Activated naive CD8-positive, alpha-beta T cell treated with anti-CD3 and anti-CD28 coated beads, Interleukin-2, amount 10 ng/mL, durations not matched to agents 7 days and 5 days (primary cell): ENCODE measurements around the gene ACAP2. TPM values are rescaled to one million over a fixed set of nuclear protein-coding genes. Genes with fewer than 3 reads are reported as not detected.
"Not testable (repeated sequence)": the region's sequence is repeated elsewhere in the genome, so short reads cannot be mapped to it uniquely, and the experiment has no call there.

Experiments used
- ATAC-seq: fragments of 150-1000 bp; cut with Tn5 transposase; one replicate; pipeline ENCODE4 v1.10.0; 2021; ENCODE audit warnings: low read depth, moderate library complexity
- POLR2A ChIA-PET: fragments of 350-600 bp; sonication (Branson Sonifier 250); formaldehyde crosslinking; loops from one replicate; lab custom pipeline; 2021; ENCODE audit warnings: antibody characterized with exemption; lab: Charles Lee
- DNase-seq: peaks from one replicate; pipeline ENCODE4 v3.0.0; 2021
- H3K27ac Mint-ChIP-seq: one replicate; pipeline ENCODE4 v1.8.0; 2022; ENCODE audit warnings: mild to moderate bottlenecking, mixed read lengths
- H3K27me3 Mint-ChIP-seq: one replicate; pipeline ENCODE4 v1.8.0; 2022; ENCODE audit warnings: mild to moderate bottlenecking, moderate library complexity, mixed read lengths
- H3K36me3 Mint-ChIP-seq: one replicate; pipeline ENCODE4 v1.8.0; 2021; ENCODE audit warnings: mild to moderate bottlenecking, mixed read lengths
- H3K4me1 Mint-ChIP-seq: one replicate; pipeline ENCODE4 v1.8.0; 2021; ENCODE audit warnings: mixed read lengths
- H3K4me3 Mint-ChIP-seq: one replicate; pipeline ENCODE4 v1.8.0; 2022; ENCODE audit warnings: mild to moderate bottlenecking, moderate library complexity, mixed read lengths
- H3K9me3 Mint-ChIP-seq: one replicate; pipeline ENCODE4 v1.8.0; 2021; ENCODE audit warnings: mixed read lengths
- total RNA-seq, 2 experiments: library from RNA; stranded (reverse); gene quantifications; one replicate each; pipeline ENCODE4 v1.2.3, GENCODE V29; 2021

Gene ACAP2
- total RNA-seq, 2 experiments from 2014 or later: 68.3 to 73.4 TPM

DNA sequence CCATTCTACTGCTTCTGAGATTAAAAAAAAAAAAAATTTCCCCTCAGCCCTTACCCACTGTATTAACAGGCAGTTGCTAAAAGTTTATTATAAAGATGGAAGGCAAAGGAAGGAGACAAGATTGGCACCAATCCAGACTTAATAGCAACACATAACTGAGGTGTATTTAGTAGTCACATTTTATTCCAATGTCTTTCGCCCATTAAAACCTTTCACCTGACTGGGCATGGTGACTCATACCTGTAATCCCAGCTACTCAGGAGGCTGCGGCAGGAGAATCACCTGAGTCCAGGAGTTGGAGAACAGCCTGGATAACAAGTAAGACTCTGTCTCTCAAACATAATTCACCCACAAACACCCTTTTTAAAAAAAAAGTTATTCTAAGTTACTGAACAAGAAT lies 4.4 kb downstream of the ACAP2 start:
- no peaks in the 10 kb centered on the region for H3K27me3 Mint-ChIP-seq
- no peak overlapping the region for H3K4me3 Mint-ChIP-seq
- H3K9me3 Mint-ChIP-seq: peaks cover 3% of the 10 kb centered on the region
- POLR2A ChIA-PET: interaction anchor here (1.0 kb wide), 1 partner anchor 22 kb away, joined by 3 read pairs; no protein-coding TSS in a partner anchor
- ATAC-seq (no peak), DNase-seq (no peak)
- H3K36me3 Mint-ChIP-seq: peaks cover 16% of the 10 kb centered on the region
- H3K27ac Mint-ChIP-seq: no peak overlapping the region
- peaks cover 15% of the 10 kb centered on the region for H3K4me1 Mint-ChIP-seq

DNA sequence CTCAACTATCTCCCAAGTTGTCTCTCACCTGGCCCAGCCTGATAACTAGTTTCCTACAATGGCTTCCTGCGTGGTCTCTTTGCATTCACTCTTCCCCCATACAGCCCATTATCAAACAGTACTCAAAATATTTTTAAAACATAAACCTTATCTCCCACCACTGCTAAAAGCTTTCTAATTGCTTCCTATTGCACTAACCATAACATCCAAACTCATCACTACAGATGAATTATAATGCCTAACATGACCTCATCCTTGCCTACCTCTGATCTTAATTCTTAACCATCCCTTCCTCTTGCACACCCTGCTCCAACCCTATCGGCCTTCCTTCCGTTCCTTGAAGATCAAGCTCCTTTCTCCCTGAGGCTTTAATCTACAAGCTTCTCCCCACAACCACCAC lies 17.0 kb downstream of the ACAP2 start:
- POLR2A ChIA-PET: no interaction called here
- ATAC-seq (no peak), DNase-seq (no peak)
- Mint-ChIP-seq H3K27ac (no peak overlapping the region), H3K9me3 (no peaks in the 10 kb centered on the region), H3K4me3 (no peak overlapping the region), H3K36me3 (peaks cover 15% of the 10 kb centered on the region), H3K27me3 (no peaks in the 10 kb centered on the region), H3K4me1 (peaks cover 12% of the 10 kb centered on the region)

DNA sequence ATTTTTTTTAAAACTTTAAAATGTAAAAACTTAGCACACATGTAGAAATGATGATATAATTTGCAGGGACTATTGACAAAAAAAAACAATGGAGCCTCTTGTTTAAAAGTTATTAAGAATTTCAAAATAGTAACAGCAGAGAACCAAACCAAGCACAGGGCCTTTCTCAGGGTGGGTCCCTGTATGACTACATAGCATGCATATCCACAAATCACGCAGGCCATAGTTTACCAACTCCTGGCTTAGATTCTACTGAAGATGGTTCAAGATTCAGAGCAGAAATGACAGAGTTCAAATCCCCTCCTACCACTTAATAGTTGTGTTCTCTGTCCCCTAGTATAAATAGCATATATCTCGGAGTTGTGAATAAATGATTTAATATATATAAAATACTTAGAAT lies 19.0 kb downstream of the ACAP2 start:
- no peak for ATAC-seq
- DNase-seq: no peak
- POLR2A ChIA-PET: no interaction called here
- H3K27ac Mint-ChIP-seq: no peak overlapping the region
- no peaks in the 10 kb centered on the region for H3K27me3 Mint-ChIP-seq
- no peaks in the 10 kb centered on the region for H3K9me3 Mint-ChIP-seq
- peaks cover 8% of the 10 kb centered on the region for H3K4me1 Mint-ChIP-seq
- H3K4me3 Mint-ChIP-seq: no peak overlapping the region
- H3K36me3 Mint-ChIP-seq: peaks cover 12% of the 10 kb centered on the region

DNA sequence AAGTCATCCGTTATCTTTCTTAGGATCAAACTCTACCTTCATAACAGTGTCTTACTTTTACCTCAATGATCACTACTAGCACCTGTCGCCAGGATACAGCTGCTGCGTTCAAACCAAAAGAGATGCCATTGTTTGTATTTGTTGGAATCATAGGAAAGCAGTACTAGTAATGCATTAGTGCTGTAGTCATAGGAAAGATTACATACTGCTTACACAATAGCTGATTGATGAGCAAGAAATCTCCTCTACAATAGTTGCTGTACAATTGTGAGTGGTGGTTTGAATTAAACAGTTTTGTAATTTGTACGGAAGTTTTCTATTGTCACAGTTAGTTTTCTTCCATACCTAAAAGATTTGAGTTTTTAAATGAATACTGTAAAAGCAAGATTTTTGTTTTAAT lies 21.4 kb downstream of the ACAP2 start:
- Mint-ChIP-seq H3K4me1 (peaks cover 13% of the 10 kb centered on the region), H3K27me3 (no peaks in the 10 kb centered on the region), H3K27ac (no peak overlapping the region), H3K4me3 (no peak overlapping the region), H3K36me3 (peaks cover 16% of the 10 kb centered on the region), H3K9me3 (no peaks in the 10 kb centered on the region)
- POLR2A ChIA-PET: no interaction called here
- ATAC-seq (no peak), DNase-seq (no peak)

DNA sequence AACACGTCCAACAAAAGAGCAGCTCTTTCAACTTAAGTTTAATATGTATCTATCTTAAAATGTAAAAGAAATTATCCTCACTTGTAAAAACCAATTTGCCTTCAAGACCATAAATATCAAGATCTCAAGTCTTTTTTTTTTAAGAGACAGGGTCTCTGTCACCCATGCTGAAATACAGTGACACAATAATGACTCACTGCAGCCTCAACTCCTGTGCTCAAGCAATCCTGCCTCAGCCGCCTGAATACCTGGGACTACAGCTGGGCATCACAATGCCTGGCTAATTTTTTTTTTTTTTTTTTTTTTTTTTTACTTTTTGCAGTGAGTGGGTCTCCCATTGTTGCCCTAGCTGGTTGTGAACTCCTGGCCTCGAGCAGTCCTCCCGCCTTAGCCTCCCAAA lies 26.0 kb downstream of the ACAP2 start:
- no peak overlapping the region for H3K27ac Mint-ChIP-seq
- POLR2A ChIA-PET: no interaction called here
- H3K4me3 Mint-ChIP-seq: no peak overlapping the region
- DNase-seq (no peak), ATAC-seq (no peak)
- H3K4me1 Mint-ChIP-seq: peaks cover 8% of the 10 kb centered on the region
- H3K9me3 Mint-ChIP-seq: no peaks in the 10 kb centered on the region
- peaks cover 16% of the 10 kb centered on the region for H3K36me3 Mint-ChIP-seq
- H3K27me3 Mint-ChIP-seq: no peaks in the 10 kb centered on the region

DNA sequence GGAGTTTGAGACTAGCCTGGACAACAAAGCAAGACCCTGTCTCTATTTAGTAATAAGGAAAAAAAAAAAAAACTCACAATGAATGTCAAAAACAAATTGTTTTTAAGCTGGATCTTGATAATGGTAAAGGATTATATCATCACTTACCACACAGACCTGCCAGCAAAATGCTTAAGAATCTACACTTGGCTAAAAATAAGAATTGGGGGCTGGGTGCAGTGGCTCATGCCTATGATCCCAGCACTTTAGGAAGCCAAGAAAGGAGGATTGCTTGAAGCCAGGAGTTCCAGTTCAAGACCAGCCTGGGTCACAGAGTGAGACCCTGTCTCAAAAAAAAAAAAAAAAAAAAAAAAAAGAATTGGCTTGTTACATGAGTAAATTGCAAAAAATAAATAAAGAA lies 31.0 kb downstream of the ACAP2 start:
- Mint-ChIP-seq H3K4me3 (no peak overlapping the region), H3K27ac (no peak overlapping the region), H3K4me1 (peaks cover 34% of the 10 kb centered on the region), H3K27me3 (no peaks in the 10 kb centered on the region), H3K36me3 (peaks cover 43% of the 10 kb centered on the region), H3K9me3 (peaks cover 3% of the 10 kb centered on the region)
- POLR2A ChIA-PET: no interaction called here
- ATAC-seq (no peak), DNase-seq (no peak)

DNA sequence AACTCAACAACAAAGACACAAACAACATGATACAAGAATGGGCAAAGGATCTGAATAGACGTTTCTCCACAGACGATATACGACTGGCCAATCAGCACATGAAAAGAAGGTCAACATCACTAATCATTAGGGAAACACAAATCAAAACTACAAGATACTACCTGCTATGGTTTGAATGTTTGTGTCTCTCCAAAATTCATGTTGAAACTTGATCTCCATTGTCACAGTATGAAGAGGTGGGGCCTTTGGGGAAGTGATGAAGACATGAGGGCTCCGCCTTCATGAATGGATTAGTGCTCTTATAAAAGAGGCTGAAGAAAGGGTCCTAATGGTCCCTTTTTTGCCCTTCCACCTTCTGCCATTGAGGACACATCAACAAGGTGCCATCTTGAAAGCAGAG lies 32.3 kb downstream of the ACAP2 start:
- POLR2A ChIA-PET: no interaction called here
- DNase-seq: no peak
- no peak for ATAC-seq
- H3K4me3 Mint-ChIP-seq: no peak overlapping the region
- H3K9me3 Mint-ChIP-seq: peaks cover 3% of the 10 kb centered on the region
- H3K36me3 Mint-ChIP-seq: peaks cover 49% of the 10 kb centered on the region
- H3K27me3 Mint-ChIP-seq: no peaks in the 10 kb centered on the region
- H3K27ac Mint-ChIP-seq: no peak overlapping the region
- H3K4me1 Mint-ChIP-seq: peaks cover 38% of the 10 kb centered on the region

DNA sequence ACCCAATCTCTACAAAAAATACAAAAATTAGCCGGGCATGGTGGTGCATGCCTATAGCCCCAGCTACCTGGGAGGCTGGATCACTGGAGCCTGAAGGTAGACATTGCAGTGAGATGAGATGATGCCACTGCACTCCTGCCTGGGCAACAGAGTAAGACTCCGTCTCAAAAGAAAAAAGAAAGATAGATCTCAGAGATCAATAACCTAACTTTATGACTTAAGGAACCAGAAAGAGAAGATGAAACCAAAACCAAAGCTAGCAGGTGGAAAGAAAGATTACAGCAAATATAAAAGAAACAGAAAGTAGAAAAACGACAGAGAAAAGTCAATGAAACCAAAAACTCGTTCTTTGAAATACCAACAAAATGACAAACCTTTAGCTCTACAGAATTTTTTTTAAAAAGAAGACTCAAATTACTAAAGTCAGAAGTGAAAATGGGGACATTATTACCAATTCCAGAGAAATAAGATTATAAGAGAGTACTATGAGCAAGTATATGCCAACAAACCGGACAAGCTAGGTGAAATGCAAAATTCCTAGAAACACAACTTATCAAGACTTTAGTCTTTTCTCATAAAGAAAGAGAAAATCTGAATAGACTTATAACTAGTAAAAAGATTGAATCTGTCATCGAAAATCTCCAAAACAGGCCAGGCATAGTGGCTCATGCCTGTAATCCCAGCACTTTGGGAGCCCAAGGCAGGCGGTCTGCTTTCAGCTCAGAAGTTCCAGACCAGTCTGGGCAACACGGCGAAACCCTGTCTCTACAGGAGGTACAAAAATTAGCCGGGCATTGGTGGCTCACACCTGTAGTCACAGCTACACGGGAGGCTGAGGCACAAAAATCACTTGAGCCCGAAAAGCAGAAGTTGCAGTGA lies 35.0 kb downstream of the ACAP2 start:
- peak overlapping the region; percentile 84 for H3K27ac Mint-ChIP-seq
- peaks cover 48% of the 10 kb centered on the region for H3K36me3 Mint-ChIP-seq
- peaks cover 3% of the 10 kb centered on the region for H3K9me3 Mint-ChIP-seq
- no peaks in the 10 kb centered on the region for H3K27me3 Mint-ChIP-seq
- peaks cover 35% of the 10 kb centered on the region for H3K4me1 Mint-ChIP-seq
- H3K4me3 Mint-ChIP-seq: peak overlapping the region; percentile 76
- DNase-seq (no peak), ATAC-seq (peak; percentile 53)
- POLR2A ChIA-PET: interaction anchor here (0.9 to 1.7 kb wide), 2 partner anchors 10 to 34 kb away, joined by 3 to 8 read pairs; partner anchors contain the start of gene ACAP2

DNA sequence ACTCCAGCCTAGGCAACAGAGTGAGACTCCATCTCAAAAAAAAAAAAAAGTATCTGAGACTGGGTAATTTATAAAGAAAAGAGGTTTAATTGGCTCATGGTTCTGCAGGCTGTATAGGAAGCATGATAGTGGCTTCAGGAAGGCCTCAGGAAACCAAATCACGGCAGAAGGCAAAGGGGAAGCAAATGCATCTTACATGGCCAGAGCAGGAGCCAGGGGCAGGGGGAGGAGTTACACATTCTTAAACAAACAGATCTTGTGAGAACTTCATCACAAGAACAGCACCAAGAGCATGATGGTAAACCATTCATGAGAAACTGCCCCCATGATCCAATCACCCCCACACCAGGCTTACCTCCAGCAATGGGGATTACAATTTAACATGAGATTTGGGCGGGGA lies 37.2 kb downstream of the ACAP2 start:
- DNase-seq (no peak), ATAC-seq (no peak)
- Mint-ChIP-seq H3K36me3 (peaks cover 43% of the 10 kb centered on the region), H3K27me3 (no peaks in the 10 kb centered on the region), H3K9me3 (peaks cover 3% of the 10 kb centered on the region), H3K4me3 (no peak overlapping the region), H3K27ac (no peak overlapping the region), H3K4me1 (peaks cover 35% of the 10 kb centered on the region)
- POLR2A ChIA-PET: no interaction called here

DNA sequence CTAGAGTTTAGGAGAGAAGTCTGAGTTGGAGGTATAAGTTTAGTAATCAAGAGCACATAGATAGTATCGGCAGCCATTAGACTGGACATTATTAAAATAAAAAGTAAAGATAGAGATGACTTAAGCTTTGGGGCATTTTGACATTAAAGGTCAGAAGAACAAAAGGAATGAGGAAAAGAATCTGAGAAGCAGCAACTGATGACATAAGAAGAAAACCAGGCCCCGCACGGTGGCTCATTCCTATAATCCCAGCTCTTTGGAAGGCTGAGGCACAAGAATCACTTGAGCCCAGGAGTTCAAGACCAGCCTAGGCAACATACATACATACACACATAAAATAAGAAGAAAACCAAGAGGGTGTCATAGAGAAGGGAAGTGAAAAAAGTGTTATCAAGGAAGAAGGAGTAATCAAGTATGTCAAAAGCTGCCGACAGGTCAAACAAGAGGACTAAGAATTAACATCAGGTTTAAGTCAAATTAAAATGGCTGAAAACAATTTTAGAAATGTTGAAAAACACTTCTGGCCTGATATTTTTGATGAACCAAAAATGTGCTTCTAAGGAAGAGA lies 38.9 kb downstream of the ACAP2 start:
- peaks cover 3% of the 10 kb centered on the region for H3K9me3 Mint-ChIP-seq
- DNase-seq (no peak), ATAC-seq (no peak)
- POLR2A ChIA-PET: no interaction called here
- H3K27ac Mint-ChIP-seq: no peak overlapping the region
- H3K4me1 Mint-ChIP-seq: peaks cover 26% of the 10 kb centered on the region
- no peak overlapping the region for H3K4me3 Mint-ChIP-seq
- H3K36me3 Mint-ChIP-seq: peaks cover 31% of the 10 kb centered on the region
- no peaks in the 10 kb centered on the region for H3K27me3 Mint-ChIP-seq

DNA sequence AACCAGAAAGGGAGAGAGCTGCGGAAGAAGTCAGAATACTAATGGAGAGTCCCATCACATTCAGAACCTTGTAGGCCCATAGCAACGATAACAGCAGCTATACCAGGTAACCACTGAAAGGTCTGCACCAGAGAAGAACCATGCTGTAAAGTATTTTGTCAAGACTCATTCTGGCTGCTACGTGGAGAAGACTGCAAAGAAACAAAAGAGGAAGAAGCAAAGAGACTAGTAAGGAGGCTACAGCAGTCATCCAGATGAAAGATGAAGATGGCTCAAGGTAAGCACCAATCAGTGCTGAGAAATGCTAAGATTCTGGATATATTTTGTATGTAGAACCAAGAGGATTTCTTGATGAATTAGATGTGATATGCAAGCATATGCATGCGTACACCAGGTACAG lies 39.6 kb downstream of the ACAP2 start:
- H3K4me3 Mint-ChIP-seq: no peak overlapping the region
- ATAC-seq (no peak), DNase-seq (no peak)
- H3K27me3 Mint-ChIP-seq: no peaks in the 10 kb centered on the region
- H3K27ac Mint-ChIP-seq: no peak overlapping the region
- peaks cover 1% of the 10 kb centered on the region for H3K9me3 Mint-ChIP-seq
- H3K36me3 Mint-ChIP-seq: peaks cover 24% of the 10 kb centered on the region
- POLR2A ChIA-PET: no interaction called here
- H3K4me1 Mint-ChIP-seq: peaks cover 19% of the 10 kb centered on the region

DNA sequence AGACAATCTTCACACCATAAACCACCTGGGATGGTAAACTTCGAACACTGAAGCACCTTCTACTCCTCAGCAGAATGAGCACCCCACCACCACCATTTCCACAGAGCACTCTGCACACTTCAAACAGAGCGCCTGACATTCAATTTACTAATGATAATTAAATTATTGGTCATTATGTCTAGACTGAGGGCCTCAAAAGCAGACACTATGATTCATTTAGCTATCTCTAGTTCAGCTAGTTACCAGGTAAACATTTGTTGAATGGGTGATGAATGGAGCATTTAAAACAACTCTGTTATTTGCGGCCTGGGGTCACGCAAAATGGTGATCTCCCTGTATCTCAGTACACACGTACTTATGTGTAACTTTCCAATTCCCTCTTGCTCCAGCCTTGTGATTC lies 40.9 kb downstream of the ACAP2 start:
- Mint-ChIP-seq H3K9me3 (no peaks in the 10 kb centered on the region), H3K4me3 (no peak overlapping the region), H3K36me3 (peaks cover 16% of the 10 kb centered on the region), H3K27ac (no peak overlapping the region), H3K27me3 (no peaks in the 10 kb centered on the region), H3K4me1 (peaks cover 12% of the 10 kb centered on the region)
- ATAC-seq (no peak), DNase-seq (no peak)
- POLR2A ChIA-PET: no interaction called here

DNA sequence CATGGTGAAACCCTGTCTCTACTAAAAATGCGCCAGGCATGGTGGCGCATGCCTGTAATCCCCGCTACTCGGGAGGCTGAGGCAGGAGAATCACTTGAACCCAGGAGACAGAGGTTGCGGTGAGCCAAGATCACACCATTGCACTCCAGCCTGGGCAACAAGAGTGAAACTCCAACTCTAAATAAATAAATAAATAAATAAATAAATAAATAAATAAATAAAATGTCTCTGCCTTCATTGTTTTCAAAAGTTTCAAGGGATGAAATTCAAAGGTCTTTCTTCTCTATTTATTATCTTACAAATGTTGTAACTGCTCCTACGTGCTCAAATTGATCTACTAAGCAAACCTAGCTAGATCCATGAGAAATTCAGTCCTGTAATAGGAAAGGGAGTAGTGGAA lies 44.4 kb downstream of the ACAP2 start:
- H3K27ac Mint-ChIP-seq, ATAC-seq, H3K4me3 Mint-ChIP-seq, H3K9me3 Mint-ChIP-seq, H3K36me3 Mint-ChIP-seq, POLR2A ChIA-PET, H3K27me3 Mint-ChIP-seq, DNase-seq: not testable (repeated sequence)
- H3K4me1 Mint-ChIP-seq: peaks cover 12% of the 10 kb centered on the region

DNA sequence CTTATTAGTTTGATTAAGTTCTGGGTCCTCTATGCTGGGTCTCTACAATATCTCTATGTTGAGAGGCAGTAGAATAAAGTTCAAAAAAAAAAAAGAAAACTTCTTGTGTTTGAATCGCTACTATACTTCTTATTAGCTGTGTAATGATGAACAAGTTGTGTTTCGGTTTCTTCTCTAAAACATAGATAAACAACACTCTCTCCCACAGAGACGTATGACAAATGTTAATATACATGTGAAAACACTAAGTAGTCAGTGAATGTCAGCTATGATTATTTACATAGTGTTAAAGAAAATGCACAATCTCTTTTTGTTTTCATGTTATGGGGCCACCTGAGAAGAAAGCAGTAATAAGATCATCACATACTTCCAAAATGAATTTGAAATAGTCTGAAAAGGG lies 45.3 kb downstream of the ACAP2 start:
- Mint-ChIP-seq H3K9me3 (no peaks in the 10 kb centered on the region), H3K27ac (no peak overlapping the region), H3K27me3 (no peaks in the 10 kb centered on the region), H3K4me1 (peaks cover 12% of the 10 kb centered on the region), H3K4me3 (no peak overlapping the region), H3K36me3 (peaks cover 5% of the 10 kb centered on the region)
- ATAC-seq: no peak
- POLR2A ChIA-PET: no interaction called here
- DNase-seq: no peak
